AG04450 (cell line): ENCODE measurements around the gene FBXW9. TPM values are rescaled to one million over a fixed set of nuclear protein-coding genes. Genes with fewer than 3 reads are reported as not detected.
"Not testable (repeated sequence)": the region's sequence is repeated elsewhere in the genome, so short reads cannot be mapped to it uniquely, and the experiment has no call there.

Source experiments
- CTCF ChIA-PET: fragments of 300-600, 350-600 bp; formaldehyde crosslinking; extraction: SDS; loops from one replicate; lab custom pipeline; 2022; ENCODE audit warnings: antibody characterized with exemption, inconsistent platforms; lab: Charles Lee
- POLR2A ChIA-PET: fragments of 350-600 bp; formaldehyde crosslinking; extraction: SDS; loops from one replicate; lab custom pipeline; 2021; ENCODE audit warnings: antibody characterized with exemption, inconsistent platforms; lab: Yijun Ruan, JAX
- DNase-seq: peaks from one replicate; pipeline ENCODE4 v3.0.0-alpha.2; 2011; ENCODE audit warnings: low read depth, low spot score
- H3K27ac ChIP-seq: one replicate; pipeline ENCODE4 v1.5.1; 2012; ENCODE audit warnings: low read depth, low read length, control low read depth
- H3K27me3 ChIP-seq: one replicate; pipeline ENCODE4 v1.6.0; 2012; ENCODE audit warnings: low read length; ENCODE audit not compliant: control insufficient read depth, insufficient read depth
- H3K4me3 ChIP-seq: 2 replicates; pipeline ENCODE4 v1.5.1; 2011; ENCODE audit warnings: mild to moderate bottlenecking, low read depth, low read length, control low read depth
- H3K9me3 ChIP-seq: 2 replicates; pipeline ENCODE4 v1.5.1; 2012; ENCODE audit warnings: low read length; ENCODE audit not compliant: control insufficient read depth, insufficient read depth
- polyA plus RNA-seq: library from polyadenylated mRNA; depleted of rRNA; stranded (reverse); fragments of >200 nt; gene quantifications from 2 replicates; pipeline ENCODE4 v1.2.3, GENCODE V29; 2011
- TF ChIP-seq, protein P1 (sequence below): IDR thresholded peaks from 2 replicates; pipeline ENCODE4 v1.5.1; 2011; ENCODE audit warnings: low read depth, low read length, control low read depth, inconsistent platforms

The FBXW9 gene
- polyA plus RNA-seq, 1 experiment, result 4.8 TPM

DNA sequence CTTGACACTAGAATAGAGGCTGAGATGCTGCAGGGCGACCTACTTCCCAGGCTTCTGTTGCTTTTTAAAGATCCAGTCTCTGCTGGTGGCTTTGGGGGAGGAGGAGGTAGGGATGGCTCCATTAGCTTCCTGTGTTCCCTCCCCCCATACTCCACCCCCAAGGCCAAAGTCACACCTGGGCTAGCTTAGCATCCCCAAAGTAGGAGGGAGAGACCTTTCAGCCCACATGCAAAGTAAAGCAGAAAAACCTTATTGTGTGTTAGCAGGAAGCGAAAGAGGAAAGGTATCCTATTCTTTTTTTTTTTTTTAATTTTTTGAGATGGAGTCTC lies 30.5 kb upstream of the FBXW9 start:
- ChIA-PET CTCF (interaction anchor here (0.7 to 1.5 kb wide), 3 partner anchors 34 to 50 kb away, joined by 3 to 5 read pairs (median 4); no protein-coding TSS in a partner anchor), POLR2A (interaction anchor here (0.7 kb wide), 1 partner anchor 42 kb away, joined by 4 read pairs; no protein-coding TSS in a partner anchor)
- no peak for DNase-seq
- Histone ChIP-seq H3K27ac (no peak overlapping the region), H3K9me3 (no peaks in the 10 kb centered on the region; the same call in 1 of the 2 replicates), H3K27me3 (no peaks in the 10 kb centered on the region), H3K4me3 (no peak overlapping the region)
- TF ChIP-seq, protein P1, sequence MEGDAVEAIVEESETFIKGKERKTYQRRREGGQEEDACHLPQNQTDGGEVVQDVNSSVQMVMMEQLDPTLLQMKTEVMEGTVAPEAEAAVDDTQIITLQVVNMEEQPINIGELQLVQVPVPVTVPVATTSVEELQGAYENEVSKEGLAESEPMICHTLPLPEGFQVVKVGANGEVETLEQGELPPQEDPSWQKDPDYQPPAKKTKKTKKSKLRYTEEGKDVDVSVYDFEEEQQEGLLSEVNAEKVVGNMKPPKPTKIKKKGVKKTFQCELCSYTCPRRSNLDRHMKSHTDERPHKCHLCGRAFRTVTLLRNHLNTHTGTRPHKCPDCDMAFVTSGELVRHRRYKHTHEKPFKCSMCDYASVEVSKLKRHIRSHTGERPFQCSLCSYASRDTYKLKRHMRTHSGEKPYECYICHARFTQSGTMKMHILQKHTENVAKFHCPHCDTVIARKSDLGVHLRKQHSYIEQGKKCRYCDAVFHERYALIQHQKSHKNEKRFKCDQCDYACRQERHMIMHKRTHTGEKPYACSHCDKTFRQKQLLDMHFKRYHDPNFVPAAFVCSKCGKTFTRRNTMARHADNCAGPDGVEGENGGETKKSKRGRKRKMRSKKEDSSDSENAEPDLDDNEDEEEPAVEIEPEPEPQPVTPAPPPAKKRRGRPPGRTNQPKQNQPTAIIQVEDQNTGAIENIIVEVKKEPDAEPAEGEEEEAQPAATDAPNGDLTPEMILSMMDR, result no peak

- not testable (repeated sequence) for H3K9me3 ChIP-seq, H3K27ac ChIP-seq, H3K27me3 ChIP-seq, H3K4me3 ChIP-seq, DNase-seq
- ChIA-PET POLR2A (interaction anchor here (0.6 to 0.7 kb wide), 4 partner anchors 9 to 114 kb away, joined by 3 to 6 read pairs (median 3); partner anchors contain the start of gene DHPS), CTCF (interaction anchor here (0.7 to 1.0 kb wide), 5 partner anchors 8 to 54 kb away, joined by 3 to 5 read pairs (median 4); no protein-coding TSS in a partner anchor)
Measured at GRCh38 chr19:12725612-12726011, 29.2 kb upstream of the FBXW9 start.

- no peaks in the 10 kb centered on the region for H3K27me3 ChIP-seq
- TF ChIP-seq, protein P1, result no peak
- no peak for DNase-seq
- ChIA-PET CTCF (interaction anchor here (0.6 to 1.1 kb wide), 7 partner anchors 9 to 124 kb away, joined by 3 to 4 read pairs (median 3); no protein-coding TSS in a partner anchor), POLR2A (interaction anchor here (0.5 to 3.3 kb wide), 4 partner anchors 10 to 69 kb away, joined by 3 to 25 read pairs (median 19); partner anchors contain the start of genes GET3, JUNB and TRIR)
- peak within 1 kb of the TSS; percentile 83 for H3K4me3 ChIP-seq
- H3K27ac ChIP-seq, result peak within 1 kb of the TSS; percentile 82
- no peaks in the 10 kb centered on the region; the same call in 1 of the 2 replicates for H3K9me3 ChIP-seq
Measured at GRCh38 chr19:12723641-12724426, 27.4 kb upstream of the FBXW9 start, which contains the start of gene TNPO2. Gene TNPO2 (minus strand): TSS chr19:12723932. CDS start chr19:12720977, 2,955 bp downstream.

DNA sequence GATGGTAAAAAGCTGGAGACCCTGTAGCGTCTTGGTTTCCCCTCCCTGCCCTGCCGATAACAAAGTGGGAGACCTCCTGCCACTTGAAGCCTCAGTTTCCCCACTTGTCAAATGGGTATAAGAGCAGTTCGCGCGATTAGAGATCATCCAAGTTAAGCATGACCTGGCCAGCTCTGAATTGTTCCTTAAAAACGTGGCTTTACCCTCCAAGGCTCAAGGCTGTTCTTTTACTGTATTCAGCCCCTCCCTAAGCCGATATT lies 26.9 kb upstream of the FBXW9 start:
- POLR2A ChIA-PET, result interaction anchor here (0.5 to 3.3 kb wide), 5 partner anchors 10 to 223 kb away, joined by 3 to 25 read pairs (median 19); partner anchors contain the start of genes DHPS, GET3, JUNB and TRIR
- Histone ChIP-seq H3K9me3 (no peaks in the 10 kb centered on the region; the same call in 1 of the 2 replicates), H3K27me3 (no peaks in the 10 kb centered on the region), H3K4me3 (peak overlapping the region; percentile 83), H3K27ac (peak overlapping the region; percentile 82)
- TF ChIP-seq, protein P1, result no peak
- CTCF ChIA-PET, result interaction anchor here (0.7 to 1.8 kb wide), 5 partner anchors 10 to 125 kb away, joined by 3 to 8 read pairs (median 4); no protein-coding TSS in a partner anchor
- DNase-seq, result no peak

- POLR2A ChIA-PET, result interaction anchor here (0.5 to 3.3 kb wide), 6 partner anchors 11 to 224 kb away, joined by 3 to 25 read pairs (median 12); partner anchors contain the start of genes DHPS, GET3, JUNB and TRIR
- Histone ChIP-seq H3K27ac (peak overlapping the region; percentile 82), H3K9me3 (no peaks in the 10 kb centered on the region; the same call in 1 of the 2 replicates), H3K27me3 (no peaks in the 10 kb centered on the region), H3K4me3 (peak overlapping the region; percentile 83)
- CTCF ChIA-PET, result interaction anchor here (0.7 to 1.8 kb wide), 4 partner anchors 11 to 125 kb away, joined by 3 to 8 read pairs (median 4); no protein-coding TSS in a partner anchor
- DNase-seq, result peak; percentile 98
- TF ChIP-seq, protein P1, result no peak
Measured at GRCh38 chr19:12722566-12723380, 26.3 kb upstream of the FBXW9 start.
